Amygdala (tissue), 56 donors: ENCODE data around the gene NOTO.

ENCODE experiments used
- DNase-seq, 56 donors: peaks; one replicate each; lab custom pipeline; 2025; lab: John Stamatoyannopoulos, UW

NOTO gene

GRCh38 chr2:73233154-73233931 is 31.0 kb downstream of the NOTO start, which contains the start of gene PRADC1:
Gene PRADC1, minus strand, starts transcription at chr2:73233239. Its CDS starts 79 bp downstream, at chr2:73233160.
- peak; percentile 86 to 100 (median 98) for DNase-seq

- DNase-seq, result peak; percentile 43 to 96 (median 90)
Measured at GRCh38 chr2:73233932-73234832, 31.8 kb downstream of the NOTO start, which contains the start of gene CCT7. Gene CCT7, plus strand, starts transcription at chr2:73234308. Its CDS starts 71 bp downstream, at chr2:73234379.

GRCh38 chr2:73235315-73236028 is 33.1 kb downstream of the NOTO start:
- no peak for DNase-seq

GRCh38 chr2:73237168-73237567 is 34.8 kb downstream of the NOTO start:
- no peak for DNase-seq

- no peak for DNase-seq
Measured at GRCh38 chr2:73238149-73238548, 35.8 kb downstream of the NOTO start.

- DNase-seq, result peak in 1 of 56 donors; percentile 9
Measured at GRCh38 chr2:73238976-73239375, 36.6 kb downstream of the NOTO start.

- no peak for DNase-seq
Measured at GRCh38 chr2:73239776-73240175, 37.4 kb downstream of the NOTO start.

- no peak for DNase-seq
Measured at GRCh38 chr2:73243884-73244570, 41.7 kb downstream of the NOTO start.

GRCh38 chr2:73244580-73244979 is 42.2 kb downstream of the NOTO start:
- DNase-seq, result no peak

GRCh38 chr2:73246850-73247249 is 44.5 kb downstream of the NOTO start:
- DNase-seq, result no peak

- DNase-seq, result no peak
Measured at GRCh38 chr2:73249636-73250035, 47.3 kb downstream of the NOTO start.

- no peak for DNase-seq
Measured at GRCh38 chr2:73250872-73251846, 48.8 kb downstream of the NOTO start.

GRCh38 chr2:73252238-73253027 is 50.1 kb downstream of the NOTO start:
- no peak for DNase-seq

- DNase-seq, result no peak
Measured at GRCh38 chr2:73253400-73253799, 51.0 kb downstream of the NOTO start.

- DNase-seq, result no peak
Measured at GRCh38 chr2:73253901-73254300, 51.5 kb downstream of the NOTO start.

- no peak for DNase-seq
Measured at GRCh38 chr2:73254343-73255006, 52.1 kb downstream of the NOTO start.

- no peak for DNase-seq
Measured at GRCh38 chr2:73255007-73255644, 52.8 kb downstream of the NOTO start.
